PFSK-1 (cell line): ENCODE results near the gene MAP2K7.

Source experiments
- FOXP2 ChIP-seq: optimal IDR thresholded peaks from 2 replicates; pipeline ENCODE3; 2011; ENCODE audit warnings: borderline replicate concordance, control low read depth, inconsistent platforms; ENCODE audit not compliant: insufficient read depth; ENCODE audit errors: extremely low read length, extremely low read depth
- POLR2AphosphoS5 ChIP-seq: IDR thresholded peaks from 2 replicates; pipeline ENCODE4 v1.6.1; 2012; ENCODE audit warnings: low read depth, mild to moderate bottlenecking, control low read depth, low read length, moderate library complexity
- TAF1 ChIP-seq: IDR thresholded peaks from 2 replicates; pipeline ENCODE4 v1.6.1; 2012; ENCODE audit warnings: low read length, control low read depth, borderline replicate concordance; ENCODE audit not compliant: insufficient read depth
- TF ChIP-seq, protein P1 (sequence below), 2 experiments: IDR thresholded peaks; 2 replicates each; pipeline versions ENCODE4 v1.6.1 to v1.8.0; 2011 to 2012; ENCODE audit warnings: low read depth in 2 of 2, low read length in 2 of 2, control low read depth in 1 of 2, inconsistent platforms in 1 of 2, mild to moderate bottlenecking in 1 of 2, moderate library complexity in 1 of 2; ENCODE audit not compliant: insufficient read depth in 1 of 2

DNA sequence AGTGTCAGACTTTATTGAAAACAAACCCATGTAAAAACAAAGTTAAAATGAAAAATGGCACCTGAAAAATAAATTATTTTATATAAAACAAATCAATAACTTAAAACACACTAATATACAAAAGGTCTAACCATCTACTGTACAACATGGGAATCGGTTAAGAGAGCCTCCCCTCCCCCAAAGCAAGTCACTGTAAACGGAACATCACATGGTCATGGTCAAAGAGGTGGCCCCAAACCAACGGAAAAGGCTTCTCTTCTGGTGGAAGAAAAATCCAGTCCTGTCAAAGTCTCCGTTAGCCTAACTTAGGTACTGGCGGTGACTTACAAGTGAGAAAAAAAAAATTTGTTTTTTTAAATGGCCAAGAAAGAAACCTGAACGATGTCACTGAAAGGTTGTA is 55.5 kb downstream of the MAP2K7 start:
- TF ChIP-seq, protein P1, sequence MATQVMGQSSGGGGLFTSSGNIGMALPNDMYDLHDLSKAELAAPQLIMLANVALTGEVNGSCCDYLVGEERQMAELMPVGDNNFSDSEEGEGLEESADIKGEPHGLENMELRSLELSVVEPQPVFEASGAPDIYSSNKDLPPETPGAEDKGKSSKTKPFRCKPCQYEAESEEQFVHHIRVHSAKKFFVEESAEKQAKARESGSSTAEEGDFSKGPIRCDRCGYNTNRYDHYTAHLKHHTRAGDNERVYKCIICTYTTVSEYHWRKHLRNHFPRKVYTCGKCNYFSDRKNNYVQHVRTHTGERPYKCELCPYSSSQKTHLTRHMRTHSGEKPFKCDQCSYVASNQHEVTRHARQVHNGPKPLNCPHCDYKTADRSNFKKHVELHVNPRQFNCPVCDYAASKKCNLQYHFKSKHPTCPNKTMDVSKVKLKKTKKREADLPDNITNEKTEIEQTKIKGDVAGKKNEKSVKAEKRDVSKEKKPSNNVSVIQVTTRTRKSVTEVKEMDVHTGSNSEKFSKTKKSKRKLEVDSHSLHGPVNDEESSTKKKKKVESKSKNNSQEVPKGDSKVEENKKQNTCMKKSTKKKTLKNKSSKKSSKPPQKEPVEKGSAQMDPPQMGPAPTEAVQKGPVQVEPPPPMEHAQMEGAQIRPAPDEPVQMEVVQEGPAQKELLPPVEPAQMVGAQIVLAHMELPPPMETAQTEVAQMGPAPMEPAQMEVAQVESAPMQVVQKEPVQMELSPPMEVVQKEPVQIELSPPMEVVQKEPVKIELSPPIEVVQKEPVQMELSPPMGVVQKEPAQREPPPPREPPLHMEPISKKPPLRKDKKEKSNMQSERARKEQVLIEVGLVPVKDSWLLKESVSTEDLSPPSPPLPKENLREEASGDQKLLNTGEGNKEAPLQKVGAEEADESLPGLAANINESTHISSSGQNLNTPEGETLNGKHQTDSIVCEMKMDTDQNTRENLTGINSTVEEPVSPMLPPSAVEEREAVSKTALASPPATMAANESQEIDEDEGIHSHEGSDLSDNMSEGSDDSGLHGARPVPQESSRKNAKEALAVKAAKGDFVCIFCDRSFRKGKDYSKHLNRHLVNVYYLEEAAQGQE (IDR thresholded peaks at IDR 0.05; ENCODE audit: insufficient read depth in 1 of 2, low read depth in 2 of 2, low read length in 2 of 2): no peak
- no peak for TF ChIP-seq POLR2AphosphoS5
- TF ChIP-seq TAF1: no peak
- no peak for TF ChIP-seq FOXP2
